ENCODE data around the gene SMIM24. TPM values are rescaled to one million over a fixed set of nuclear protein-coding genes. Genes with fewer than 3 reads are reported as not detected.

Gene SMIM24
- polyA plus RNA-seq, 2 donors = 0.02 to 0.29 TPM

- peaks cover 3% of the 10 kb centered on the region in 2 donors for H3K4me1 ChIP-seq (ENCODE audit: control insufficient read depth in 2 of 2, insufficient read depth in 2 of 2, low read length in 1 of 2)
- H3K9me3 ChIP-seq (ENCODE audit: control insufficient read depth in 2 of 2, insufficient read depth in 1 of 2, low read depth in 1 of 2, low read length in 1 of 2) = no peaks in the 10 kb centered on the region
- WGBS, 2 donors = 22 to 25% methylated on average over 18 of the region's 18 CpGs
- H3K27ac ChIP-seq (ENCODE audit: low read depth in 2 of 2, low read length in 1 of 2) = peak overlapping the region; percentile 88 to 92
- H3K27me3 ChIP-seq (ENCODE audit: control insufficient read depth in 1 of 2, insufficient read depth in 2 of 2, low read length in 2 of 2) = no peaks in the 10 kb centered on the region
- H3K36me3 ChIP-seq (ENCODE audit: control insufficient read depth in 2 of 2, insufficient read depth in 2 of 2, low read length in 1 of 2) = peaks cover 0 to 12% of the 10 kb centered on the region in 2 donors
- H3K4me3 ChIP-seq (ENCODE audit: low read depth in 1 of 2, low read length in 2 of 2) = peak overlapping the region; percentile 93 to 95
These were observed 19.6 kb upstream of the SMIM24 start for GRCh38 chr19:3499738-3500428.

GRCh38 chr19:3497757-3498520 lies 17.6 kb upstream of the SMIM24 start:
- Histone ChIP-seq H3K27ac (ENCODE audit: low read depth in 2 of 2, low read length in 1 of 2) (no peak overlapping the region), H3K9me3 (ENCODE audit: control insufficient read depth in 2 of 2, insufficient read depth in 1 of 2, low read depth in 1 of 2, low read length in 1 of 2) (no peaks in the 10 kb centered on the region), H3K36me3 (ENCODE audit: control insufficient read depth in 2 of 2, insufficient read depth in 2 of 2, low read length in 1 of 2) (peaks cover 7 to 22% of the 10 kb centered on the region in 2 donors), H3K4me3 (ENCODE audit: low read depth in 1 of 2, low read length in 2 of 2) (no peak overlapping the region), H3K27me3 (ENCODE audit: control insufficient read depth in 1 of 2, insufficient read depth in 2 of 2, low read length in 2 of 2) (no peaks in the 10 kb centered on the region), H3K4me1 (ENCODE audit: control insufficient read depth in 2 of 2, insufficient read depth in 2 of 2, low read length in 1 of 2) (peaks cover 3% of the 10 kb centered on the region in 2 donors)
- WGBS, 2 donors = 94 to 95% methylated on average over 5 of the region's 5 CpGs

- H3K4me3 ChIP-seq (ENCODE audit: low read depth in 1 of 2, low read length in 2 of 2) = no peak overlapping the region
- H3K9me3 ChIP-seq (ENCODE audit: control insufficient read depth in 2 of 2, insufficient read depth in 1 of 2, low read depth in 1 of 2, low read length in 1 of 2) = no peaks in the 10 kb centered on the region
- peaks cover 13 to 30% of the 10 kb centered on the region in 2 donors for H3K36me3 ChIP-seq (ENCODE audit: control insufficient read depth in 2 of 2, insufficient read depth in 2 of 2, low read length in 1 of 2)
- no peaks in the 10 kb centered on the region for H3K27me3 ChIP-seq (ENCODE audit: control insufficient read depth in 1 of 2, insufficient read depth in 2 of 2, low read length in 2 of 2)
- H3K27ac ChIP-seq (ENCODE audit: low read depth in 2 of 2, low read length in 1 of 2) = no peak overlapping the region
- WGBS, 2 donors = 95 to 97% methylated on average over 32 of the region's 32 CpGs
- H3K4me1 ChIP-seq (ENCODE audit: control insufficient read depth in 2 of 2, insufficient read depth in 2 of 2, low read length in 1 of 2) = peaks cover 3% of the 10 kb centered on the region in 2 donors
These were observed 16.3 kb upstream of the SMIM24 start for GRCh38 chr19:3496392-3497273.

GRCh38 chr19:3494559-3494958 lies 14.2 kb upstream of the SMIM24 start:
- WGBS, 2 donors = 90 to 91% methylated on average over 18 of the region's 18 CpGs
- H3K4me3 ChIP-seq (ENCODE audit: low read depth in 1 of 2, low read length in 2 of 2) = no peak overlapping the region
- H3K27ac ChIP-seq (ENCODE audit: low read depth in 2 of 2, low read length in 1 of 2) = no peak overlapping the region

GRCh38 chr19:3494051-3494450 lies 13.7 kb upstream of the SMIM24 start:
- Histone ChIP-seq H3K4me1 (ENCODE audit: control insufficient read depth in 2 of 2, insufficient read depth in 2 of 2, low read length in 1 of 2) (no peaks in the 10 kb centered on the region), H3K4me3 (ENCODE audit: low read depth in 1 of 2, low read length in 2 of 2) (no peak overlapping the region), H3K27me3 (ENCODE audit: control insufficient read depth in 1 of 2, insufficient read depth in 2 of 2, low read length in 2 of 2) (no peaks in the 10 kb centered on the region), H3K27ac (ENCODE audit: low read depth in 2 of 2, low read length in 1 of 2) (no peak overlapping the region), H3K9me3 (ENCODE audit: control insufficient read depth in 2 of 2, insufficient read depth in 1 of 2, low read depth in 1 of 2, low read length in 1 of 2) (no peaks in the 10 kb centered on the region), H3K36me3 (ENCODE audit: control insufficient read depth in 2 of 2, insufficient read depth in 2 of 2, low read length in 1 of 2) (peaks cover 13 to 40% of the 10 kb centered on the region in 2 donors)
- 86 to 90% methylated on average over 15 of the region's 15 CpGs for WGBS, 2 donors

More at GRCh38 chr19:3494559-3494958, 14.2 kb upstream of the SMIM24 start:
- no peaks in the 10 kb centered on the region for H3K4me1 ChIP-seq (ENCODE audit: control insufficient read depth in 2 of 2, insufficient read depth in 2 of 2, low read length in 1 of 2)
- peaks cover 13 to 40% of the 10 kb centered on the region in 2 donors for H3K36me3 ChIP-seq (ENCODE audit: control insufficient read depth in 2 of 2, insufficient read depth in 2 of 2, low read length in 1 of 2)
- no peaks in the 10 kb centered on the region for H3K9me3 ChIP-seq (ENCODE audit: control insufficient read depth in 2 of 2, insufficient read depth in 1 of 2, low read depth in 1 of 2, low read length in 1 of 2)
- H3K27me3 ChIP-seq (ENCODE audit: control insufficient read depth in 1 of 2, insufficient read depth in 2 of 2, low read length in 2 of 2) = no peaks in the 10 kb centered on the region

- 90 to 94% methylated on average over 14 of the region's 14 CpGs for WGBS, 2 donors
- H3K36me3 ChIP-seq (ENCODE audit: control insufficient read depth in 2 of 2, insufficient read depth in 2 of 2, low read length in 1 of 2) = peaks cover 13 to 40% of the 10 kb centered on the region in 2 donors
- no peak overlapping the region for H3K4me3 ChIP-seq (ENCODE audit: low read depth in 1 of 2, low read length in 2 of 2)
- H3K4me1 ChIP-seq (ENCODE audit: control insufficient read depth in 2 of 2, insufficient read depth in 2 of 2, low read length in 1 of 2) = no peaks in the 10 kb centered on the region
- H3K27ac ChIP-seq (ENCODE audit: low read depth in 2 of 2, low read length in 1 of 2) = no peak overlapping the region
- no peaks in the 10 kb centered on the region for H3K9me3 ChIP-seq (ENCODE audit: control insufficient read depth in 2 of 2, insufficient read depth in 1 of 2, low read depth in 1 of 2, low read length in 1 of 2)
- H3K27me3 ChIP-seq (ENCODE audit: control insufficient read depth in 1 of 2, insufficient read depth in 2 of 2, low read length in 2 of 2) = no peaks in the 10 kb centered on the region
These were observed 13.3 kb upstream of the SMIM24 start for GRCh38 chr19:3493651-3494050.

- H3K4me3 ChIP-seq (ENCODE audit: low read depth in 1 of 2, low read length in 2 of 2) = no peak overlapping the region
- 94% methylated on average over 16 of the region's 16 CpGs for WGBS, 2 donors
- H3K27ac ChIP-seq (ENCODE audit: low read depth in 2 of 2, low read length in 1 of 2) = no peak overlapping the region
- H3K9me3 ChIP-seq (ENCODE audit: control insufficient read depth in 2 of 2, insufficient read depth in 1 of 2, low read depth in 1 of 2, low read length in 1 of 2) = no peaks in the 10 kb centered on the region
- H3K36me3 ChIP-seq (ENCODE audit: control insufficient read depth in 2 of 2, insufficient read depth in 2 of 2, low read length in 1 of 2) = peaks cover 13 to 40% of the 10 kb centered on the region in 2 donors
- no peaks in the 10 kb centered on the region for H3K4me1 ChIP-seq (ENCODE audit: control insufficient read depth in 2 of 2, insufficient read depth in 2 of 2, low read length in 1 of 2)
- H3K27me3 ChIP-seq (ENCODE audit: control insufficient read depth in 1 of 2, insufficient read depth in 2 of 2, low read length in 2 of 2) = no peaks in the 10 kb centered on the region
These were observed 12.6 kb upstream of the SMIM24 start for GRCh38 chr19:3492919-3493318.

- peaks cover 13 to 40% of the 10 kb centered on the region in 2 donors for H3K36me3 ChIP-seq (ENCODE audit: control insufficient read depth in 2 of 2, insufficient read depth in 2 of 2, low read length in 1 of 2)
- H3K9me3 ChIP-seq (ENCODE audit: control insufficient read depth in 2 of 2, insufficient read depth in 1 of 2, low read depth in 1 of 2, low read length in 1 of 2) = no peaks in the 10 kb centered on the region
- no peak overlapping the region for H3K27ac ChIP-seq (ENCODE audit: low read depth in 2 of 2, low read length in 1 of 2)
- WGBS, 2 donors = 95 to 96% methylated on average over 45 of the region's 45 CpGs
- H3K27me3 ChIP-seq (ENCODE audit: control insufficient read depth in 1 of 2, insufficient read depth in 2 of 2, low read length in 2 of 2) = no peaks in the 10 kb centered on the region
- H3K4me3 ChIP-seq (ENCODE audit: low read depth in 1 of 2, low read length in 2 of 2) = no peak overlapping the region
- no peaks in the 10 kb centered on the region for H3K4me1 ChIP-seq (ENCODE audit: control insufficient read depth in 2 of 2, insufficient read depth in 2 of 2, low read length in 1 of 2)
These were observed 12.0 kb upstream of the SMIM24 start for GRCh38 chr19:3492131-3492839.

All from esophagus (tissue), 2 donors.